Ishikawa (cell line): ENCODE results near the gene DNAJA3.

Source experiments
- CEBPB ChIP-seq: IDR thresholded peaks from 2 replicates; pipeline ENCODE4 v1.6.1; 2012
- EGR1 ChIP-seq: IDR thresholded peaks from 2 replicates; pipeline ENCODE4 v1.6.1; 2012
- NFIC ChIP-seq: IDR thresholded peaks from 2 replicates; pipeline ENCODE4 v1.6.1; 2012

- TF ChIP-seq EGR1 (no peak), NFIC (no peak), CEBPB (no peak)
Observed at GRCh38 chr16:4410335-4411075, 15.2 kb upstream of the DNAJA3 start.
